Fibroblast of skin of back (primary cell): ENCODE measurements around the gene CRYBA1.

Experiments used
- DNase-seq: peaks from one replicate; pipeline ENCODE4 v3.0.0-alpha.2; 2013

Gene CRYBA1

GRCh38 chr17:29283961-29284360 lies 37.3 kb downstream of the CRYBA1 start:
- DNase-seq = no peak

DNA sequence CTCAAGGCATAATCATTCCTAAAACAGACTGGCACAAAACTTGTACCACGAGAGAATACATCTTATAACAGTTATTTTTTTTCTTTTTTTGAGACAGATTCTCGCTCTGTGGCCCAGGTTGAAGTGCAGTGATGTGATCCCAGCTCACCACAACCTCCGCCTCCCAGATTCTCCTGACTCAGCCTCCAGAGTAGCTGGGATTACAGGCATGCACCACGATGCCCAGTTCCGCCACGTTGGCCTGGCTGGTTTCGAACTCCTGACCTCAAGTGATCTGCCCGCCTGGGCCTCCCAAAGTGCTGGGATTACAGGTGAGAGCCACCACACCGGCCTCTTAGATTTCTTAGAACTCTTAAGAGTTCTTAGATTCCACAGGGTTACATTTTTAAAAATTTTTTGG lies 43.2 kb downstream of the CRYBA1 start:
- DNase-seq = no peak

- DNase-seq = peak; percentile 77
These were observed 44.6 kb downstream of the CRYBA1 start for GRCh38 chr17:29291163-29291752.

- peak; percentile 41 for DNase-seq
These were observed 45.7 kb downstream of the CRYBA1 start for GRCh38 chr17:29292071-29292991.

GRCh38 chr17:29292992-29293889 lies 46.6 kb downstream of the CRYBA1 start:
- peak; percentile 67 for DNase-seq

GRCh38 chr17:29293890-29294579 lies 47.4 kb downstream of the CRYBA1 start, which contains the start of gene NUFIP2:
Gene NUFIP2 (minus strand): TSS chr17:29294148. CDS start chr17:29294059, 89 bp downstream.
- DNase-seq = peak; percentile 97

DNA sequence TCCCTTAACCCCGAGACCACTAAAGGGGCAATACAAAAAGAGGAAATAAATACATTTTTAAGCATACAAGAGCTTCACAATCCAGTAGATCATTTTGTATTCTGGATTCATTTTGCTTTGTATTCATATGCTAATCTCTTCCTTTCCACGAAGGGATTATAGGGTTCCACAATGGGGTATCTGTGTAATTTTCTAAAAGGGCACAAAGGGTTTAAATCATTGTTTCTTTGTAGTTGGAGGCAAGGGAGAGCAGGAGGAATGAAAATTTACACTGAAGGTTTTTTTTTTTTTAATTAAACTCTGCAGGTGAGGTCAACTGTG lies 47.9 kb downstream of the CRYBA1 start:
- DNase-seq = no peak

- no peak for DNase-seq
These were observed 48.8 kb downstream of the CRYBA1 start for GRCh38 chr17:29295420-29295819.

- no peak for DNase-seq
These were observed 52.4 kb downstream of the CRYBA1 start for GRCh38 chr17:29299031-29299430.

- DNase-seq = no peak
These were observed 56.7 kb downstream of the CRYBA1 start for GRCh38 chr17:29303386-29303785.
